H54 (cell line): ENCODE results near the gene NTM.
"Not testable (repeated sequence)": the region's sequence is repeated elsewhere in the genome, so short reads cannot be mapped to it uniquely, and the experiment has no call there.

Experiments
- DNase-seq: peaks from one replicate; pipeline ENCODE4 v3.0.0; 2011; ENCODE audit warnings: low spot score, mixed read lengths; ENCODE audit not compliant: insufficient read length
- FAIRE-seq: peaks from 3 replicates; lab custom pipeline; 2011; peaks lifted over from hg19 to GRCh38; lab: Jason Lieb, UNC
- POLR2A ChIP-seq: IDR thresholded peaks from 2 replicates; pipeline ENCODE4 v1.6.1; 2011; ENCODE audit warnings: low read depth, mild to moderate bottlenecking, low read length

Gene NTM

GRCh38 chr11:131370090-131370751 is at the start of gene NTM:
Gene NTM (plus strand): TSS chr11:131370615.
- DNase-seq (no peak), FAIRE-seq (no peak)
- TF ChIP-seq POLR2A: no peak

- no peak for DNase-seq
- TF ChIP-seq POLR2A: no peak
- no peak for FAIRE-seq
Measured at GRCh38 chr11:131324921-131325570, 45.4 kb upstream of the NTM start.

- DNase-seq (no peak), FAIRE-seq (no peak)
- TF ChIP-seq POLR2A: no peak
Measured at GRCh38 chr11:131326829-131327228, 43.6 kb upstream of the NTM start.

- FAIRE-seq (no peak), DNase-seq (no peak)
- no peak for TF ChIP-seq POLR2A
Measured at GRCh38 chr11:131327421-131327820, 43.0 kb upstream of the NTM start.

- FAIRE-seq: no peak
- TF ChIP-seq POLR2A: no peak
- DNase-seq: no peak
Measured at GRCh38 chr11:131328843-131329242, 41.6 kb upstream of the NTM start.

- FAIRE-seq (no peak), DNase-seq (no peak)
- TF ChIP-seq POLR2A: no peak
Measured at GRCh38 chr11:131331010-131331409, 39.4 kb upstream of the NTM start.

GRCh38 chr11:131331546-131331945 is 38.9 kb upstream of the NTM start:
- FAIRE-seq (no peak), DNase-seq (no peak)
- TF ChIP-seq POLR2A: no peak

- no peak for DNase-seq
- no peak for FAIRE-seq
- TF ChIP-seq POLR2A: no peak
Measured at GRCh38 chr11:131334601-131335000, 35.8 kb upstream of the NTM start.

- FAIRE-seq, DNase-seq: not testable (repeated sequence)
Measured at GRCh38 chr11:131341900-131342299, 28.5 kb upstream of the NTM start.

- not testable (repeated sequence) for FAIRE-seq, DNase-seq
Measured at GRCh38 chr11:131342442-131342841, 28.0 kb upstream of the NTM start.

- FAIRE-seq (no peak), DNase-seq (no peak)
- TF ChIP-seq POLR2A: no peak
Measured at GRCh38 chr11:131345406-131345805, 25.0 kb upstream of the NTM start.

GRCh38 chr11:131349368-131350086 is 20.9 kb upstream of the NTM start:
- FAIRE-seq (no peak), DNase-seq (no peak)
- no peak for TF ChIP-seq POLR2A

GRCh38 chr11:131350872-131351271 is 19.5 kb upstream of the NTM start:
- TF ChIP-seq POLR2A: no peak
- FAIRE-seq (no peak), DNase-seq (no peak)

GRCh38 chr11:131351848-131352247 is 18.6 kb upstream of the NTM start:
- no peak for FAIRE-seq
- TF ChIP-seq POLR2A: no peak
- no peak for DNase-seq

- DNase-seq: no peak
- no peak for FAIRE-seq
- TF ChIP-seq POLR2A: no peak
Measured at GRCh38 chr11:131353766-131354165, 16.6 kb upstream of the NTM start.
